Measurements from ENCODE around the gene ARHGEF17.
"Not testable (repeated sequence)": the region's sequence is repeated elsewhere in the genome, so short reads cannot be mapped to it uniquely, and the experiment has no call there.

Gene ARHGEF17

DNA sequence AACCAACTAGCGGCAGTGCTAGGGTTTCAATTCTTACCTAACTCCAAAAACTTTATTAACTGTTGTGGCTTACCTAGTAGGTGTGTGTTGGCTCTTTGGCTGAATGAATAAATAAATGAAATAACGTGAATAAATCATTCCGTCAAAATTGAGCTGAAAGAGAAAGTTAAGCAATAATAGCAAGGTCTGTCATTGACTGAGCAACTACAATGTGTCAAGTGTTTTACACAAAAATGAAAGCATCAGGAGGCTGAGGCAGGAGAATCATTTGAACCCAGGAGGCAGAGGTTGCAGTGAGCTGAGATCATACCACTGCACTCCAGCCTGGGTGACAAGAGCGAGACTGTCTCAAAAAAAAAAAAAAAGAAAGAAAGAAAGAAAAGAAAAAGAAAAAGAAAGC is 33.9 kb upstream of the ARHGEF17 start:
- not testable (repeated sequence) for FAIRE-seq

- no peak for FAIRE-seq
Observed at GRCh38 chr11:73274722-73275380, 33.2 kb upstream of the ARHGEF17 start.

- FAIRE-seq = no peak
Observed at GRCh38 chr11:73275381-73275750, 32.7 kb upstream of the ARHGEF17 start.

DNA sequence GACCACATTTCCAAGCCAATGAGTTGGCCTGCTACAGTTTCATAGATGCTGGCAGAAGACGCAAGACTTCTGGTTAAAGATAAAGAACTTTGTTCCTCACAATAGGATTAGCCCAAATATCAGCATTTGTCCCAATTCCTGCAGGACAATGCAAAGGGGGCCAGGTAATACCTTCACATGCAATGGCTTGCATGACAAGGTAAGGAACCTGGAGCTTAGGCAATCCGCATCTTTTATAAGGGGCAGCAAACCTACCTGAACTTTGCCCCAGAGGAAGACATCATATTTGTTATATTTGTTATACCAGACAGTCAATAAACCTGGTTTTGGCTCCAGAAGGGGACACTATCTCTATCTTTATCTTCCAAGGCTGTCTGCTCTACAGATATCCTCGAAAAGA is 30.6 kb upstream of the ARHGEF17 start:
- FAIRE-seq = no peak

DNA sequence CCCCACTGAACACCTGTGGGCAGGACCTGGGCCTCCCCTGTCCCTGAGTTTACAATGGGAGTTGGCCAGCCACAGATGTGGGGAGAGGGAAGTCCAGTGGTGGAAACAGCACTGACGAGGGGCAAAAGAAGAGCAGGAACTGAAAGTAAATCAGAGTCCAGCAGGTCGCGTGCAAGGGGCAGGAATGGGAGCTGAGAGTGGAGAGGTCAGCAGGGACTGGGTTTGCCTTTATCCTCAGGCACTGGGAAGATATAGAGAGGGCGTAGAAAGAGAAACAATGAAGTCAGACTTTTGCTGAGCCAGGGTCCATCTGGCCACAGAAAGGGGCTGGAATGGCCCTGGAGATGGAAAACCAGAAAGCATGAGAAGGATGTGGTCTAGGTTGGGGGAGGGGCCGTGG is 27.4 kb upstream of the ARHGEF17 start:
- no peak for FAIRE-seq

- no peak for FAIRE-seq
Observed at GRCh38 chr11:73281201-73281741, 26.8 kb upstream of the ARHGEF17 start.

DNA sequence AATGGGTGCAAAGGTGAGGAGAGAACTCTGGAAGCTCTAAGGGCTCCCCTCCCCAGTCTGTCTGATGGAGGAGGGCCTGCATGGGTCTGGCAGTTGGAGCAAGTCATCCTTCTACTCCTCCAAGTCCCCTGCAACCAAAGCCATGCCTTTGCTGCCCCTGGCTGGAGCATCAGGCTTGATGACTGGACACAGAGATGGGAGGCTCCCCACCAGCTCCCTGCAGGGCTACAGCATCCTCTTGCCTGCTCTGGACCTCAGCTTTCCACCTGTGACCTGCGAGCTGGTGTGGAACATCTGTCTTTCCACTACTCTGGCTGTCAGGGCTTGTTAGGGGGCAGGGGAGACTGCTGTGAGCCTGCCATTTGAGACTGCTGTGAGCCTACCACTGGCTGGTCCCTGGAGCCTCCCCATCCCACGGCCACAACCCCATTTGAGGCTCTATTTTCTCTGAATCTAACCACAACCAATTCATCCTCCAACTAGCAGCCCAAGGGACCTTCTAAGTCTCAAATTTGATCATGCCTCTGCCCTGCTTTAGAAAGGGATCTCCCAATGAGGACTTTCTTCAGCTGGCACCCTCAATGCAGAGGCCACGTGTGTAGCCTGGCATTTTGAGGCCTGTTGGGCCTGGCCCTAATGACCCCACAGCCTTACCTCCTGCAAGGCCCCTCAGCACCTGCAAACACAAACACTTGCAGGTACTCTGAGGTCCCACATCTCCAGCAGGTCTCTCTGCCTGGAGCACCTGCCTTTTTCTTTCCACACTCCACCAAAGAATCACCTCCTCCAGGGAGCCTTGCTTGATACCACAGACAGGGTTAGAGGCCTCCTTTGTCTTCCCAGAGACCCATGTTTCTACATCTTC is 26.0 kb upstream of the ARHGEF17 start:
- no peak for FAIRE-seq

DNA sequence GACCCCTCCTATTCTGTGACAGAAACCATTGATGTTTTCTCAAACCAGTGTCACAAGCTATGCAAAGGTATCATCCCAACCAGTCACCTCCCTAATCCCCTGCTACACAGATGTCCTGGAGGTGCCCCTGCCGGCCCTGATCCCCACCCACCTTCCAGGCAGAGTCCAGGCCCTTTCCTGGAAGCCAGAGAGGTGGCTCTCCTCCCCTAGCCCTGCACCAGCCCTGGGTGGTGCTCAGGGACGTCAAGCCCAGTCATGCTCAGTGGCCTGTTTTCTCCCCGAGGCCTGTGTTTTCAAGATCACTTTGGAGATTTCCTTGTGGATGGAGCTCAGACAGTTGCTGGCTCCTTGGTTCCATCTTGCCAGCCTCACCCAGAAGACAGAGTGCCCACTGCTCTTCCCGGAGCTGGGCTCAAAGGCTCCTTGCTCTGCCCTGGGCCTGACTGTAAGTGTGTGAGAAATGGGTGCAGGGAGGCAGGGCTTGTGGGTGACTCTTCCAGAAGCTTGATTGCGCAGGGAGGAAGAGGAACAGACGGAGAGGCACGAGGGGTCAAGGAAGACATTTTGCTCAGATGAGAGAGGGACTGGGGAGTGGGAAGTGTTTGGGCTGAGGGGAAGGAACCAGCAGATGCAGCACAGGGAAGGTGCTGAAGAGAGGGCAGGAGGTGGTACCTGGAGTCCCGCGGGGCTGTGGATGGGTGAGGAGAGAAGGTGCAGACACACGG is 24.6 kb upstream of the ARHGEF17 start:
- no peak for FAIRE-seq

- no peak for FAIRE-seq
Observed at GRCh38 chr11:73284106-73284505, 24.0 kb upstream of the ARHGEF17 start.

DNA sequence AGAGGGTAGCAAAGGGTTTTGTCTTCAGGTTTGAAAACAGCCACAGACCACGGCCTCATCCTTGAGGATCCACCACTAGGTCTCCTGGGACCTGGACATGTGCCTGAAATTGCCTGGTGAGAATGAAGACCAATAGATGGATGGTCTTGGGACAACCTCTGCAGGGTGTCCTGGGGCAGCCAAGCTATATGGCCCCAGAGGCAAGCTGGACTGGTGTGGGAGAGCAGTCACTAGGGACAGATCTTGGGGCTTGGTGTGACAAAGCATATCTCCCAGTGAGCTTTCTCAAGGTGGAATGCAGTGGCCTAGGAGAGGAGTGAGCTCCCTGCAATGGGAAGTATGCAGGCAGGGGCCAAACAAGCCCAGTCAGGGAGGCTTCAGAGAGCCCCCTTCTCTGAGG is 22.4 kb upstream of the ARHGEF17 start:
- no peak for FAIRE-seq

DNA sequence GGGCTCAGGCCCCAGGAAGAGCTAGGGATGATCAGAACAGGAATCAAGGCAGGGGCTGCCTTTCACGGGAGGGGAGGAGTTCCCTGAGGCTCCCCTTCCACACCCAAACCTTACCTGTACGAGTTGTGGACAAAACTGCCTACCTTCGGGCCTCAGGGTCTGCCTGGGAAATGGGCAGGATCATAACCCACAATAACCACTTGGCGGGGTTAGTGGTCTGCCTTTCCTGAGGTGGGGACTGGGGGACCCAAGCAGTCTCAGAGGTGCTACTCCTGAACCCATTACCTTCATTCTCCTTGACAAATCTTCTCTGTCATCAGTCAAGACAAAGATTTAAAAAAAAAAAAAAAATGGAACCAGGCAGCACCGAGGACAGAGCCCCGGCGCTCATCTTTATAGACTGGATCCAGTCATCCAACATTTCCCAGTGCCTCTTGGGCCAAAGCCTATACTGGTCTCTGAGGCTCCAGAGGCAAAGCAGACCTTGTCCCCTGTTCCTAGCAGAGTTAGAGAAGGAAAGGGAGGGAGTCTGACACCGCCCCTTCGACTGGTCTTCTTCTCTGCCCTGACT is 21.8 kb upstream of the ARHGEF17 start:
- FAIRE-seq = no peak

GRCh38 chr11:73287400-73288101 is 20.5 kb upstream of the ARHGEF17 start:
- FAIRE-seq = no peak

GRCh38 chr11:73288192-73288872 is 19.7 kb upstream of the ARHGEF17 start:
- FAIRE-seq = no peak

DNA sequence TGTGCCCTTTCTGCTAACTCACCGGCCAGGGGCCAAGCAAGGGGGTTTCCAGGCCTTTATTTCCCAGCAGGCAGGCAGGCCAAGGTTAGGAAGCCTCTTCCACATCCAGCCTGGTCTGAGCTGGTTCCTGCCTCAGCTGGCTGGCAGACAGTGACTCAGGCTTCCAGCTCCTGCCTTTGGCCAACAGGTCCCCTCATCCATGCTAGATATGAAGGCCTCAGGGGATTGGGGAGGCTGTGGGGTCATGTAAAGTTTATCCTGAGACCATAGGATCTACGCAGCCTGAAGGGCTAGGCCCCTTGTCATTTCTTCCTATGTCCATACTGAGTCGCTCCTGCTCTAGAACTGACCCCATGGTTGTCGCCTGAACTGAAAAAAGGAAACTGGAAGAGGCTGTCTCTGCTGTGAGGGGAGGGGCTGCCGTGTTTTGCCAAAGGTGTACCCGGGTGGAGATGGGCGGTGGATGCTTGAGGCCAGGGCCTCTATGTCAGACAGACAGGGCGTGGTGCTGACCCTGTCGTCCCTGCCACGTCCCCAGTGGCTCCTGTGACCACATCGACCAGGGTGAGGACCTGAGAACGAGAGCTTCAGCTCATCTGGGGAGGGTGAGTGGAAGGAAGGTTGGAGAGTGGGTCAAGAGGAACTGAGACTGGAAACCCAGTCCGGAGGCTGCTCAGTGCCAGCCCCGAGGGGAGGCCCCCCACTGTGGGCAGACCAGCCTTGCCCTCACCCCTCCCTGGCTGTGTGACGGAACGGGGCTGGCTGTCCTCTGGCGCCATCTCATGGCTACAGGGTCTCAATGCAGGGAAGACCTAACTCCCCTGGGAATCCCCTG is 19.0 kb upstream of the ARHGEF17 start:
- FAIRE-seq = no peak

DNA sequence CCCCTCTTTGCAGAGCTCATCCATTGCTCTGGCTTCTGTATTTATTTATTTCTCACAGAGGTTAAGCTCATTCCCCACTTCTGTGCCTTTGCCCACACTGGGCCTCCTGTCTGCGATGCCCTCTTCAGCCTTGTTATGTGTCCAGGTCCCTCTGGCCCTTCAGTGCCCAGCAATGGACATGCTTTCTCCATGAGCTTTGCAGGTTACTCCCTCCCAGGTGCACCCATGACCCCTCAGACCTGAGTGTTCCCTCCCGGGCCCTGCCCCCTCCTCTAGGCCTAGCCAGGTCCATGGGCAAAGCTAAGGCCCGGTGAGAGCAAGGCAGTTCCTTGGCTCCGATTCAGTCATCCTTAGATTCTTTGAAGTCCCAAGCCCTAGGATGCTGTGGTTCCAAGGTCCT is 17.5 kb upstream of the ARHGEF17 start:
- no peak for FAIRE-seq

- FAIRE-seq = no peak
Observed at GRCh38 chr11:73291196-73291595, 16.9 kb upstream of the ARHGEF17 start.

GRCh38 chr11:73291781-73292524 is 16.1 kb upstream of the ARHGEF17 start:
- no peak for FAIRE-seq

DNA sequence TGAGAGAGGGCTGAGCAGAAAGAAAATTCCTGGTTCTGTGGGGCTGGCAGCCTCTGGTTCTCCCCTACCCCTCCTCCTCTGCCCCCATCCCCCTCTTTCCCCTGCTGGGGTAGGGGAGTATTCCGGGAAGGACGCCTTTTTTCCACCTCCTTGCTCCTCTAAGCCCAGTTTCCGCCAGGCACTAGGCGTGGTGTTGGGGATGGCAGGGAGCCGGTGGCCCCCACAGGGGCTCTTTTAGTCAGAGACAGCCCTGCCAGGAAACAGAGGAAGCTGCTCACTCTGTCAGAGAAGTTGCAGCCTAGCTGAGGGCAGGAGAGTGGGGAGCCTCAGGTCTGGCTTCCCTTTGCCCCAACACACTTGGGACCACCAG is 15.6 kb upstream of the ARHGEF17 start:
- FAIRE-seq = no peak

GRCh38 chr11:73293356-73293936 is 14.6 kb upstream of the ARHGEF17 start:
- FAIRE-seq = no peak

- no peak for FAIRE-seq
Observed at GRCh38 chr11:73294604-73295003, 13.5 kb upstream of the ARHGEF17 start.

All from A204.1 (cell line).